CD8-positive, alpha-beta memory T cell (primary cell): Measurements from ENCODE around the gene NMU. TPM values are rescaled to one million over a fixed set of nuclear protein-coding genes. Genes with fewer than 3 reads are reported as not detected.

Source experiments
- CTCF ChIA-PET: fragments of 350-600 bp; sonication (Branson Sonifier 250); formaldehyde crosslinking; loops from one replicate; lab custom pipeline; 2021; ENCODE audit warnings: antibody characterized with exemption; lab: Charles Lee
- POLR2A ChIA-PET: fragments of 350-600 bp; sonication (Branson Sonifier 250); formaldehyde crosslinking; loops from one replicate; lab custom pipeline; 2021; ENCODE audit warnings: antibody characterized with exemption; lab: Charles Lee
- DNase-seq, 5 donors: peaks; one replicate each; pipeline versions ENCODE4 v3.0.0 to v3.0.0-alpha.2; 2020 to 2022; ENCODE audit warnings: mixed read lengths in 1 of 5
- H3K27ac ChIP-seq: one replicate; pipeline ENCODE4 v1.7.0; 2013; ENCODE audit warnings: low read depth, mild to moderate bottlenecking, low read length, moderate library complexity
- H3K27me3 ChIP-seq: 2 replicates; pipeline ENCODE4 v1.7.0; 2013; ENCODE audit warnings: low read length, mild to moderate bottlenecking; ENCODE audit not compliant: insufficient read depth, poor library complexity, severe bottlenecking
- H3K36me3 ChIP-seq: 2 replicates; pipeline ENCODE4 v1.7.0; 2013; ENCODE audit warnings: mild to moderate bottlenecking, low read length, moderate library complexity; ENCODE audit not compliant: insufficient read depth
- H3K4me1 ChIP-seq: 2 replicates; pipeline ENCODE4 v1.7.0; 2013; ENCODE audit warnings: mild to moderate bottlenecking, low read length, moderate library complexity; ENCODE audit not compliant: insufficient read depth
- H3K4me3 ChIP-seq: 2 replicates; pipeline ENCODE4 v1.7.0; 2013; ENCODE audit warnings: mild to moderate bottlenecking, low read length
- H3K9me3 ChIP-seq: 2 replicates; pipeline ENCODE4 v1.7.0; 2013; ENCODE audit warnings: mild to moderate bottlenecking, low read length
- H3K27ac Mint-ChIP-seq, 8 donors: one replicate each; pipeline ENCODE4 v1.8.0; 2020 to 2021; ENCODE audit warnings: mixed read lengths in 8 of 8, mild to moderate bottlenecking in 6 of 8, inconsistent platforms in 3 of 8, moderate library complexity in 3 of 8
- H3K27me3 Mint-ChIP-seq, 2 donors: one replicate each; pipeline ENCODE4 v1.8.0; 2020 to 2021; ENCODE audit warnings: mixed read lengths in 2 of 2, mild to moderate bottlenecking in 1 of 2, moderate library complexity in 1 of 2
- H3K36me3 Mint-ChIP-seq, 3 donors: one replicate each; pipeline ENCODE4 v1.8.0; 2020 to 2021; ENCODE audit warnings: mixed read lengths in 3 of 3, inconsistent platforms in 1 of 3, mild to moderate bottlenecking in 1 of 3
- H3K4me1 Mint-ChIP-seq, 3 donors: one replicate each; pipeline ENCODE4 v1.8.0; 2020 to 2021; ENCODE audit warnings: mixed read lengths in 3 of 3, inconsistent platforms in 1 of 3, mild to moderate bottlenecking in 1 of 3
- H3K4me3 Mint-ChIP-seq, 7 donors: one replicate each; pipeline ENCODE4 v1.8.0; 2020 to 2021; ENCODE audit warnings: mixed read lengths in 7 of 7, mild to moderate bottlenecking in 6 of 7, moderate library complexity in 4 of 7, inconsistent platforms in 2 of 7
- H3K9me3 Mint-ChIP-seq, 5 donors: one replicate each; pipeline ENCODE4 v1.8.0; 2020 to 2022; ENCODE audit warnings: mixed read lengths in 5 of 5, mild to moderate bottlenecking in 3 of 5, moderate library complexity in 2 of 5, inconsistent platforms in 1 of 5
- polyA plus RNA-seq: library from polyadenylated mRNA; unstranded; fragments of 300-500 nt; fragmentation: Illumina TruSeq; gene quantifications from one replicate; pipeline ENCODE4 v1.2.3, GENCODE V29; 2021
- total RNA-seq, 2 experiments: library from RNA; stranded (reverse); gene quantifications; one replicate each; pipeline ENCODE4 v1.2.3, GENCODE V29; 2021

Gene NMU
- total and polyA plus RNA-seq, 3 experiments from 2014 or later: 2.2 TPM; not detected in 2

GRCh38 chr4:55574252-55574651, 61.8 kb downstream of the NMU start:
- no peak overlapping the region for H3K27ac Mint-ChIP-seq
- no peaks in the 10 kb centered on the region for H3K36me3 ChIP-seq
- no peaks in the 10 kb centered on the region for H3K9me3 ChIP-seq
- no peaks in the 10 kb centered on the region for H3K27me3 ChIP-seq
- no peaks in the 10 kb centered on the region for H3K4me1 ChIP-seq
- ChIA-PET POLR2A (no interaction called here), CTCF (no interaction called here)
- H3K4me1 Mint-ChIP-seq: no peaks in the 10 kb centered on the region
- no peak for DNase-seq
- H3K27ac ChIP-seq: no peak overlapping the region
- H3K27me3 Mint-ChIP-seq: peaks cover 6 to 19% of the 10 kb centered on the region in 2 donors
- H3K9me3 Mint-ChIP-seq: peaks cover 20 to 36% (median 23%) of the 10 kb centered on the region in 5 donors
- H3K36me3 Mint-ChIP-seq: peaks cover 3 to 22% (median 8%) of the 10 kb centered on the region in 3 donors
- H3K4me3 ChIP-seq: no peak overlapping the region
- H3K4me3 Mint-ChIP-seq: no peak overlapping the region

- no peak for DNase-seq
- H3K27me3 Mint-ChIP-seq: peaks cover 4 to 36% of the 10 kb centered on the region in 2 donors
- ChIA-PET CTCF (no interaction called here), POLR2A (no interaction called here)
- H3K27me3 ChIP-seq: no peaks in the 10 kb centered on the region
- peaks cover 11 to 23% (median 15%) of the 10 kb centered on the region in 5 donors for H3K9me3 Mint-ChIP-seq
- no peak overlapping the region for H3K4me3 ChIP-seq
- no peaks in the 10 kb centered on the region for H3K36me3 ChIP-seq
- H3K9me3 ChIP-seq: no peaks in the 10 kb centered on the region
- H3K4me1 ChIP-seq: no peaks in the 10 kb centered on the region
- H3K36me3 Mint-ChIP-seq: peaks cover 3 to 16% (median 4%) of the 10 kb centered on the region in 3 donors
- H3K4me3 Mint-ChIP-seq: no peak overlapping the region
- H3K4me1 Mint-ChIP-seq: no peaks in the 10 kb centered on the region
- no peak overlapping the region for H3K27ac ChIP-seq
- no peak overlapping the region for H3K27ac Mint-ChIP-seq
Observed at GRCh38 chr4:55571806-55572205, 64.3 kb downstream of the NMU start.

- ChIA-PET CTCF (no interaction called here), POLR2A (no interaction called here)
- no peak overlapping the region for H3K4me3 ChIP-seq
- DNase-seq: no peak
- H3K27me3 ChIP-seq: no peaks in the 10 kb centered on the region
- no peaks in the 10 kb centered on the region for H3K4me1 ChIP-seq
- H3K9me3 Mint-ChIP-seq: no peaks in the 10 kb centered on the region
- H3K27ac ChIP-seq: no peak overlapping the region
- H3K9me3 ChIP-seq: no peaks in the 10 kb centered on the region
- no peak overlapping the region for H3K4me3 Mint-ChIP-seq
- H3K27me3 Mint-ChIP-seq: peaks cover 4 to 22% of the 10 kb centered on the region in 2 donors
- no peaks in the 10 kb centered on the region for H3K4me1 Mint-ChIP-seq
- no peak overlapping the region for H3K27ac Mint-ChIP-seq
- H3K36me3 ChIP-seq: no peaks in the 10 kb centered on the region
- H3K36me3 Mint-ChIP-seq: no peaks in the 10 kb centered on the region
Observed at GRCh38 chr4:55568905-55569504, 67.1 kb downstream of the NMU start.

- ChIA-PET CTCF (no interaction called here), POLR2A (no interaction called here)
- Mint-ChIP-seq H3K36me3 (no peaks in the 10 kb centered on the region), H3K27ac (no peak overlapping the region), H3K4me3 (no peak overlapping the region), H3K4me1 (peaks cover 0 to 6% (median 3%) of the 10 kb centered on the region in 3 donors), H3K9me3 (no peaks in the 10 kb centered on the region), H3K27me3 (peaks cover 2 to 16% of the 10 kb centered on the region in 2 donors)
- DNase-seq: no peak
- H3K27ac ChIP-seq: no peak overlapping the region
- no peak overlapping the region for H3K4me3 ChIP-seq
- no peaks in the 10 kb centered on the region for H3K36me3 ChIP-seq
- H3K9me3 ChIP-seq: no peaks in the 10 kb centered on the region
- H3K27me3 ChIP-seq: no peaks in the 10 kb centered on the region
- H3K4me1 ChIP-seq: no peaks in the 10 kb centered on the region
Observed at GRCh38 chr4:55561889-55562288, 74.2 kb downstream of the NMU start.

- Histone ChIP-seq H3K36me3 (no peaks in the 10 kb centered on the region), H3K4me3 (no peak overlapping the region), H3K27ac (no peak overlapping the region), H3K27me3 (no peaks in the 10 kb centered on the region), H3K9me3 (no peaks in the 10 kb centered on the region), H3K4me1 (no peaks in the 10 kb centered on the region)
- CTCF ChIA-PET: no interaction called here
- no peaks in the 10 kb centered on the region for H3K9me3 Mint-ChIP-seq
- POLR2A ChIA-PET: no interaction called here
- DNase-seq: no peak
- H3K4me3 Mint-ChIP-seq: no peak overlapping the region
- H3K36me3 Mint-ChIP-seq: no peaks in the 10 kb centered on the region
- H3K27me3 Mint-ChIP-seq: peaks cover 2 to 16% of the 10 kb centered on the region in 2 donors
- H3K4me1 Mint-ChIP-seq: peaks cover 0 to 6% (median 3%) of the 10 kb centered on the region in 3 donors
- no peak overlapping the region for H3K27ac Mint-ChIP-seq
Observed at GRCh38 chr4:55560096-55560495, 76.0 kb downstream of the NMU start.

- Histone ChIP-seq H3K9me3 (no peaks in the 10 kb centered on the region), H3K27me3 (no peaks in the 10 kb centered on the region), H3K27ac (no peak overlapping the region), H3K4me1 (peaks cover 5% of the 10 kb centered on the region), H3K4me3 (no peak overlapping the region), H3K36me3 (no peaks in the 10 kb centered on the region)
- no peak overlapping the region for H3K4me3 Mint-ChIP-seq
- H3K27ac Mint-ChIP-seq: no peak overlapping the region
- H3K27me3 Mint-ChIP-seq: peaks cover 7 to 15% of the 10 kb centered on the region in 2 donors
- ChIA-PET POLR2A (interaction anchor here (1.4 kb wide), 1 partner anchor 9 kb away, joined by 6 read pairs; no protein-coding TSS in a partner anchor), CTCF (interaction anchor here (0.7 to 1.5 kb wide), 9 partner anchors 9 to 369 kb away, joined by 3 to 12 read pairs (median 5); partner anchors contain the start of genes SRD5A3 and TMEM165)
- no peaks in the 10 kb centered on the region for H3K36me3 Mint-ChIP-seq
- peaks cover 7 to 21% (median 10%) of the 10 kb centered on the region in 3 donors for H3K4me1 Mint-ChIP-seq
- no peaks in the 10 kb centered on the region for H3K9me3 Mint-ChIP-seq
- peak in 1 of 5 donors; percentile 34 for DNase-seq
Observed at GRCh38 chr4:55554453-55555030, 81.6 kb downstream of the NMU start.

- Mint-ChIP-seq H3K27me3 (peaks cover 7 to 15% of the 10 kb centered on the region in 2 donors), H3K9me3 (no peaks in the 10 kb centered on the region), H3K4me3 (peak overlapping the region; percentile 65 to 86 (median 70)), H3K36me3 (no peaks in the 10 kb centered on the region), H3K4me1 (peaks cover 7 to 21% (median 10%) of the 10 kb centered on the region in 3 donors), H3K27ac (peak overlapping the region in 6 of 8 donors; percentile 5 to 69 (median 49))
- Histone ChIP-seq H3K36me3 (no peaks in the 10 kb centered on the region), H3K27me3 (no peaks in the 10 kb centered on the region), H3K4me3 (peak overlapping the region; percentile 7), H3K4me1 (peaks cover 5% of the 10 kb centered on the region), H3K27ac (no peak overlapping the region), H3K9me3 (no peaks in the 10 kb centered on the region)
- CTCF ChIA-PET: interaction anchor here (1.1 to 1.5 kb wide), 6 partner anchors 8 to 207 kb away, joined by 3 to 12 read pairs (median 6); partner anchors contain the start of genes SRD5A3 and TMEM165
- DNase-seq: peak in 3 of 5 donors; percentile 7 to 21 (median 8)
- POLR2A ChIA-PET: interaction anchor here (1.4 kb wide), 1 partner anchor 8 kb away, joined by 6 read pairs; no protein-coding TSS in a partner anchor
Observed at GRCh38 chr4:55553441-55554201, 82.5 kb downstream of the NMU start.
